AG04449 (cell line): ENCODE results near the gene KCNN1.

Experiments used
- CTCF ChIA-PET: fragments of 350-600 bp; formaldehyde crosslinking; extraction: SDS; loops from one replicate; lab custom pipeline; 2021; ENCODE audit warnings: antibody characterized with exemption; lab: Yijun Ruan, JAX
- POLR2A ChIA-PET: fragments of 400-600, 350-600 bp; formaldehyde crosslinking; extraction: SDS; loops from one replicate; lab custom pipeline; 2020; ENCODE audit warnings: antibody characterized with exemption, inconsistent platforms; lab: Yijun Ruan, JAX
- DNase-seq: peaks from one replicate; pipeline ENCODE4 v3.0.0-alpha.2; 2010; ENCODE audit warnings: low read depth, low spot score
- H3K4me3 ChIP-seq: 2 replicates; pipeline ENCODE4 v1.5.1; 2011; ENCODE audit warnings: low read depth, mild to moderate bottlenecking, control low read depth, low read length
- TF ChIP-seq, protein P1 (sequence below): IDR thresholded peaks from one replicate; pipeline ENCODE4 v1.5.1; 2011; ENCODE audit warnings: mild to moderate bottlenecking, moderate library complexity, low read length, control low read depth, inconsistent platforms; ENCODE audit not compliant: insufficient read depth; ENCODE audit errors: missing control alignments

KCNN1 gene

DNA sequence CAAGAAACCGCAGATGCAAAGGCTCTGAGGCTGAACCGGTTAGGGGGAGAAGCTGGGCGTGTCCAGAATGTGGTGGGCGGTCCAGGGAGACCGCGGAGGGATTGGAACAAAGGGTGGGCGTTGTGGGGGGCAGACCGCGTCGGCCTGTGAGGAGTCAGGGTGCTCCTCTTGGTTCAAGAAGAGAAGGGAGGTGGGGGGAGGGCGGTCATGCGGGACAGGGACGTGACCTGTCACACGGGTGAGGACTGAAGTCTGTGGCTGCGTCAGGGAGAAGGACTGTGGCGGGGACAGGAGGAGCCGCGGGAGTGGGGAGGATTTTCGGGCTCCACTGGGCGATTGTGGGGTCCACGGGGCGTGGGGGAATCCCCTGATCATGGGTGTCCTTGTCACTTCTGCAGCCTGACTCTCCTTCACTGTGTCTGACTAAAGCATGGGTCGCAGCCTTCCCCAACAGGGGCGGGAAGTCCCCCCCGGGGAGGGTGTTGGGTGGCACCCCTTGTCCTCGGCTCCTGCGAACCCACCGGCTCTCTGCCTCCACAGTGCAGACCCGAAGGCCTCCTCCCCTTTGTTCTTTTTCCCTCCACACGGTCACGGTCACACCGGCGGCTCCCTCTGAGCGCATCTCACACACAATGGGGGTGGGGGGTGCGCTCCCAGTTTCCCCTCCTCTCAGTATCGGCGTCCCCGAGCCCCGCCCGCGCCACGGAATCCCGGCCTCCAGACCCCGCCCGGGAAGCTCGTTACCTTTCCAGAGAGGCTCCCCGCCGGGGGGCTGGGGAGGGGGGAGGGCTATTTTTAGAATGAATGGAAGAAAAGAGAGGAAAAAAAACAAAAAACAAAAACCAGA, 16.4 kb upstream of the KCNN1 start:
- no peak overlapping the region for H3K4me3 ChIP-seq
- CTCF ChIA-PET = interaction anchor here (1.1 to 24.2 kb wide), 2 partner anchors 12 to 50 kb away, joined by 4 to 666 read pairs; partner anchors contain the start of gene ARRDC2
- POLR2A ChIA-PET = no interaction called here

DNA sequence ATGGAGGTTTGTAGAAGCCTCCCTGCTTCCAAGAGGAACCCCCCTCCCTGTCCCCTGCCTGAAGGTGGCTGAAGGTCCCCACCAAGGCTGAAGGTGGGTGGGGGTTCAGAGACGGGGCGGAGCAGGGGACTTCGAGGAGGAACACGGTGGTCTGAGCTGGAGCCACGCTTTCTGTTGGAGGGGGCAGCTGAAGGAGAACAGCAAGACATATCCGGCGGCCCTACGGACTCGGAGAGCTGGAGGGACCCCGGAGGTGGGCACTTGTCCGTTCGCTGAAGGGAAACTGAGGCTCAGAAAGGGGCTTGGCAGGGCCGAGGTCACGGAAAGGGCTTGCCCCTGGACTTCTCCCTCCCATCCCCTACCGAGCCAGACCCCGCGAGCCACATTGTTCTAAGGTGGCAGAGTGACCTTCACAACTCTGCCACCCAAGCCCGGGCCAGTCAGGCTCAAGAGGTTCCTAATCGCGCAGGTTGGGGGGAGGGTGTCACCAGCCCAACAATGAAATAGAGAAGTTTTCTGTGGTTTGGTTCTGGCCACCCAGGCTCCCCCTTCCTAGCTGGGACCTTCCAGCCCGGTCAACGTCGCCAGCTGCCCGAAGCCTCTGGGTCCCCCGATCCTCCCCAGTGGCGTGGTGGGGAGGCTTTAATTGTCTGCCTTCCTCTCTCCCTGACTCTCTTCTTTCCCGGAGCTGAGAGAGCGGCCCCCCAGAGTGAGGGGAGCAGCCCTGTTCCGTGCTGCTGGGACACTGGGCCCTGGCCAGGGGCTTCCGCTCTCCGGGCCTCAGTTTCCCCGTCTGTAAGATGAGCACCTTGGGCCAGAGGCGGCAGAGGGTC, 15.5 kb upstream of the KCNN1 start:
- ChIA-PET POLR2A (no interaction called here), CTCF (interaction anchor here (24.2 kb wide), 1 partner anchor 49 kb away, joined by 666 read pairs; the partner anchor contains the start of gene ARRDC2)
- DNase-seq = no peak
- TF ChIP-seq, protein P1, sequence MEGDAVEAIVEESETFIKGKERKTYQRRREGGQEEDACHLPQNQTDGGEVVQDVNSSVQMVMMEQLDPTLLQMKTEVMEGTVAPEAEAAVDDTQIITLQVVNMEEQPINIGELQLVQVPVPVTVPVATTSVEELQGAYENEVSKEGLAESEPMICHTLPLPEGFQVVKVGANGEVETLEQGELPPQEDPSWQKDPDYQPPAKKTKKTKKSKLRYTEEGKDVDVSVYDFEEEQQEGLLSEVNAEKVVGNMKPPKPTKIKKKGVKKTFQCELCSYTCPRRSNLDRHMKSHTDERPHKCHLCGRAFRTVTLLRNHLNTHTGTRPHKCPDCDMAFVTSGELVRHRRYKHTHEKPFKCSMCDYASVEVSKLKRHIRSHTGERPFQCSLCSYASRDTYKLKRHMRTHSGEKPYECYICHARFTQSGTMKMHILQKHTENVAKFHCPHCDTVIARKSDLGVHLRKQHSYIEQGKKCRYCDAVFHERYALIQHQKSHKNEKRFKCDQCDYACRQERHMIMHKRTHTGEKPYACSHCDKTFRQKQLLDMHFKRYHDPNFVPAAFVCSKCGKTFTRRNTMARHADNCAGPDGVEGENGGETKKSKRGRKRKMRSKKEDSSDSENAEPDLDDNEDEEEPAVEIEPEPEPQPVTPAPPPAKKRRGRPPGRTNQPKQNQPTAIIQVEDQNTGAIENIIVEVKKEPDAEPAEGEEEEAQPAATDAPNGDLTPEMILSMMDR = no peak
- no peak overlapping the region for H3K4me3 ChIP-seq

More for the DNA sequence above, 16.4 kb upstream of the KCNN1 start:
- no peak for DNase-seq
- TF ChIP-seq, protein P1 = no peak

DNA sequence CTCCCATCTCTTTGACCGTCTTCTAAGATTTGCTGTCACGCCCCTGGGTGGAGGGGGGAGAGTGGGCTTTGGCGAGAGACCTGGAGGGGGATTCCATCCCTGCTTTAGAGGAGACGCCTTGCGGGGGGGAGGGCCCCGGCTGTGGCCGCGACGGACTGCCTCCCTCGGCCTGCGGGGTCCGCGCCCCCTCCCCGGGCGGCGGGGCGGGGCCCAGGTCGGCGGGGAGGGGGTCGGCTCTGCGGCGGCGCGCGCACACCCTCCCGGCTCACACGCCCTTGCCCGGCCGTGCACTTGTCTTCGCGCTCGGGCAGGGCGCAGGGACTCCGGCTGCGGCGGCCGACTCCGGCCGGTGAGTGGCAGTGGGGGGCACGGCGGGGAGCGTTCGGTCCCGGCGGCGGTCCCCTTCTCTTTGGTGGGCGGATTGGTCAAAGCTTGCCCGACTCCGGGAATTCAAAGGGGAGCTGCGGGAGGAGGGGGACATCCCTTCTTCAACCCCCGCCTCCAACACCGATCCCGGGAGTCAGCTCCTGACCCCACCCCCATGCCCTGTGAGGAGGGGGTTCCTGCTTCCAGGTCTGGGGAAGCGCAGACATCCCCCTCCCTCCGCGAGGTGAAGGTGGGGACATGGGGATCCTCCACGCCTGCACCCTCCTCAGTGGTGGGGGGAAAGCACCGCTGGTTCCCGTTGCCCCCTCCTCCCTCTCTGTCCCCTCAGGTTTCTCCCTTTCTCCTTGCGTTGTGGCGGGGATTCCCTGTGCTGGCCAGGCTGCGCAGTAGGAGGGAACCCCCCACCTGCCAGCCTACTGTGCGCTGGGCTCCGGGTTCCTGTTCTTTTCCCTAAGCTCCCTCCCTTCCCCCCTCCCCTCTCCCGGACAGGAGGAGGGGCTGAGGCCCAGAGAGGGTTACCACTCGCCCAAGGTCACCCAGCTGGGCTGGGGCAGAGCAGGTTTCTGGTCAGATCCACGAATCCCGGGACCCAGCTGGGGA, 14.6 kb upstream of the KCNN1 start:
- ChIA-PET POLR2A (no interaction called here), CTCF (interaction anchor here (0.7 to 24.2 kb wide), 2 partner anchors 14 to 48 kb away, joined by 4 to 666 read pairs; partner anchors contain the start of gene ARRDC2)
- DNase-seq = no peak

DNA sequence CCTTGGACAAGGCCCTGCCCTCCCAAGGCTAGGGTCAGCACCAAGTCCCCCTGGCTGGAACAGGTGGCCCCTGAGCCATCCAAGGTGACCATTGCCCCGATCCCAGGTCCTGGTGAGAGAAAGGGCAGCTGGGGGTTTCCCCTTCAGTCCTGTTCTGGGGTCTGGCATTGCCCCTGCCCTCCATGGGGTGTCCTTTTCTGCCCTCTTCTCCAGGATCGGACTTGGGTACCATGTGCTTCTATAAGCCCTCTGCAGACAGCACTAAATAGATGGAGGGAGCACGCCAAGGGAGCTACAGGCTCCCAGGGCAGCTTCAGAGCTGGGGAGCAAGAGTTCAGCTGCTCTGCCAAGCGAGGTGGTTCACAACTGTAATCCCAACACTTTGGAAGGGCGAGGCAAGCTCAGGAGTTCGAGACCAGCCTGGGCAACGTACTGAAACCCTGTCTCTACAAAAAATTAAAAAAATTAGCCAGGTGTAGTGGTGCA, 13.5 kb upstream of the KCNN1 start:
- CTCF ChIA-PET = interaction anchor here (0.6 to 24.2 kb wide), 3 partner anchors 12 to 47 kb away, joined by 3 to 666 read pairs (median 3); partner anchors contain the start of gene ARRDC2
- no peak for DNase-seq
- no peak overlapping the region for H3K4me3 ChIP-seq
- TF ChIP-seq, protein P1 = no peak
- POLR2A ChIA-PET = interaction anchor here (0.6 kb wide), 1 partner anchor 99 kb away, joined by 3 read pairs; no protein-coding TSS in a partner anchor

More for the DNA sequence above, 14.6 kb upstream of the KCNN1 start:
- no peak overlapping the region for H3K4me3 ChIP-seq
- TF ChIP-seq, protein P1 = no peak

DNA sequence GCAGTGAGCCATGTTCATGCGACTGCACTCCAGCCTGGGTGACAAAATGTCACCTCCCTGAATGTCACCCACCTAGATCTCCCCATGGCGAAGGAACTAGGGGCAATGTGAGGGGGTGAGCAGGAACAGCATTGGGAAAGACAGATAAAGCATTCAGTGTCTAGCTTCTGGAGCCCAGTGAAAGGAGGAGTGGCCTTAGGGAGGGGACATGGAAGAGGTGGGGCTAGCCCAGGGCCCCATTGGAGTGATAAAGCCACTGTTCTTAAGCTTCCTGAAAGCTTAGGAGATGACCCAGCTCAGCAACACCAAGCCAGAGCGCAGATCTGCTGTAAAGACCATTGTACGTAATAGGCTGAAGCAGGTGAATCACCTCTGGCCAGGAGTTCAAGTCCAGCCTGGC, 13.0 kb upstream of the KCNN1 start:
- ChIA-PET CTCF (interaction anchor here (0.6 to 24.2 kb wide), 3 partner anchors 12 to 46 kb away, joined by 3 to 666 read pairs (median 3); partner anchors contain the start of gene ARRDC2), POLR2A (interaction anchor here (0.6 kb wide), 1 partner anchor 98 kb away, joined by 3 read pairs; no protein-coding TSS in a partner anchor)
- TF ChIP-seq, protein P1 = no peak
- DNase-seq = no peak
- no peak overlapping the region for H3K4me3 ChIP-seq
